Measurements from ENCODE around the gene SGPL1.
"Not testable (repeated sequence)": the region's sequence is repeated elsewhere in the genome, so short reads cannot be mapped to it uniquely, and the experiment has no call there.

SGPL1 gene

DNA sequence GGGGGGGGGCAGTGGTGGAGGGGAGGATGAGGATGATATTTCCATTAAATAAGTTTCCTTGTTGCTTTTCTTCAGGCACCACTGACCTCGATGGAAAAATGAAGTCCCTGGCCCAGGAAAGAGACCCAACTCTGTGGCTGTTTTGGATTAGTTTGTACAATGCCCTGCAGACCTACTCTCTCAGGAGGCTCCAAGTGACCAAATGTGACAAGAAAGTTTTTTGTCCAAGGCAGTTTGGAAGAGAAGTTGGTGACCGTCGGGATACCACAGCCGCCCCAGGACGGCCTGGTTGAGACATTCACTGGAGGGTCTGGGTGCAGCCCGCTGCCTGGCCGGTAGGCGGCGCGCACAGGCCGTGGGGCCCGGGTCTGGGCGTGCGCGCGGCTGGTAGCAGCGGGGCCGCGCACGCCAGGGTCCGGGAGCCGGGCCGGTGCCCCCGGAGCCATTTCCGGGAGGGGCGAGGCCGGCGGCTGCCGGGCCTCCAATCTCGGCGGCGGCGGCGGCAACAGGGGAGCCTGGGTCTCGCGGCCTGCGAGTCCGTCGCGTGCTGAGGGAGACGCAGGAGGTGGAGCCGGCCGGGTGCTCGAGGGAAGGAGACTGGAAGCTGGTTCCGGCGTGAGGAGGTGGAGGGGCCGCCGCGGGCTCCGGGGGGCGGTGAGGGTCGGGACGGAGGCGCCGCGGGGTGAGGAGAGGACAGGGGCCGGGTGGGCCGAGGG is at the start of gene SGPL1:
Gene SGPL1 (plus strand): TSS at position 445 of the 716 bp plus-strand sequence. CDS start 906 bp downstream, outside the sequence.
- DNase-seq (ENCODE audit: low read depth, low spot score), result no peak
- H3K27ac ChIP-seq, result peak within 1 kb of the TSS; percentile 93

DNA sequence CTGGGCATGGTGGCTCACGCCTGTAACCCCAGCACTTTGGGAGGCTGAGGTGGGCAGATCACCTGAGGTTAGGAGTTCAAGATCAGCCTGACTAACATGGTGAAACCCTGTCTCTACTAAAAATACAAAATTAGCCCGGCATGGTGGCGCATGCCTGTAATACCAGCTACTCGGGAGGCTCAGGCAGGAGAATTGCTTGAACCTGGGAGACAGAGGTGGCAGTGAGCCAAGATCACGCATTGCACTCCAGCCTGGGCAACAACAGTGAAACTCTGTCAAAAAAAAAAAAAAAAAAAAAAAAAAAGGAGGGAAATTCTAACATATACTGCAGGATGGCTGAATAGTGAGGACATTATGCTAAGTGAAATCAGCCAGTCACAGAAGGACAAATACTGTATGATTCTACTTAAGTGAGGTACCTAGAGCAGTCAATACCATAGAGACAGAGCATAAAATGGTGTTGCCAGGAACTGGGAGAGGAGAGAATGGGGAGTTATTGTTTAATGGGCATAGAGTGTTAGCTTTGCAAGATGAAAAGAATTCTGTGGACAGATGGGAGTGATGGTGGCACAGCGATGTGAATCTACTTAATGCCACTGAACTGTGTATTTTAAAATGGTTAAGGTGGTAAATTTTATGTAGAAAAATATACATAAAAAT is 47.6 kb upstream of the SGPL1 start:
- not testable (repeated sequence) for DNase-seq (ENCODE audit: low read depth, low spot score); H3K27ac ChIP-seq

DNA sequence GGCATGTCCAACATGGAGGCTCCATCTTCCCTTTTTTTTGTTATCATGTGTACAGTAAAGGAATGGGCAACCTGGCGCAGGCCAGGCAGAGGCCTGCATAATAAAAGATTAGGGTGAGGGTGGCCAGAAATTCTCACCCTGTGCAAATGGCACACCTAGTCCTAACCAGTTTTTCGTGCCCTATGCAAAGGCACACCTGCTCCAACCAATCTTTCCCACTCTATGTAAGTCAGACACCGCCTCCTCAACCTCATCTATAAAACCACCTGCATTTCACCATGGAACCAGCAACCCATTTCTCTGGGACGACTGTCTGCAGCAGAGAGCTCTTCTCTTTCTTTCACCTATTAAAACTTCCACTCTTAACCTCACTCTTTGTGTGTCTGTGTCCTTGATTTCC is 46.6 kb upstream of the SGPL1 start:
- no peak for DNase-seq (ENCODE audit: low read depth, low spot score)
- no peak overlapping the region for H3K27ac ChIP-seq

DNA sequence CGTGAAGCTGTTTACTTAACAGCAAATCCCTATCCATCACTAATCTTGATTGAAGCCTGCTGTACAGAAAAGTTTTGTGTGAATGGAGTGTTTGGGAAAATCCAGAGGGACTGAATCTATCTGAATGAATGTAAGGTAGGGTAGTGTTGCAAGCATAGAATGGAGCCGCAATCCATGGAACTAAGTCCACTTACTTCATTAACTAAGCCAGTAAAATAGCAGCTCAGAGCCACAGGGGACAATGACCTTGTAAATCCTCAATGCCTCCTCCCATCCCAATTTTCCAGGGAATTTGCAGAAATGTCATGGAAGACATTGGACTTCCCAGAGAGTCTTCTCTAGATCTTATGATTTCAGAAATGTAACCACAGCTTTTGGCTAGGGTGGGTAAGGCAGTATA is 45.7 kb upstream of the SGPL1 start:
- H3K27ac ChIP-seq, result no peak overlapping the region
- no peak for DNase-seq (ENCODE audit: low read depth, low spot score)

GRCh38 chr10:70770516-70770915 is 45.2 kb upstream of the SGPL1 start:
- not testable (repeated sequence) for H3K27ac ChIP-seq; DNase-seq (ENCODE audit: low read depth, low spot score)

DNA sequence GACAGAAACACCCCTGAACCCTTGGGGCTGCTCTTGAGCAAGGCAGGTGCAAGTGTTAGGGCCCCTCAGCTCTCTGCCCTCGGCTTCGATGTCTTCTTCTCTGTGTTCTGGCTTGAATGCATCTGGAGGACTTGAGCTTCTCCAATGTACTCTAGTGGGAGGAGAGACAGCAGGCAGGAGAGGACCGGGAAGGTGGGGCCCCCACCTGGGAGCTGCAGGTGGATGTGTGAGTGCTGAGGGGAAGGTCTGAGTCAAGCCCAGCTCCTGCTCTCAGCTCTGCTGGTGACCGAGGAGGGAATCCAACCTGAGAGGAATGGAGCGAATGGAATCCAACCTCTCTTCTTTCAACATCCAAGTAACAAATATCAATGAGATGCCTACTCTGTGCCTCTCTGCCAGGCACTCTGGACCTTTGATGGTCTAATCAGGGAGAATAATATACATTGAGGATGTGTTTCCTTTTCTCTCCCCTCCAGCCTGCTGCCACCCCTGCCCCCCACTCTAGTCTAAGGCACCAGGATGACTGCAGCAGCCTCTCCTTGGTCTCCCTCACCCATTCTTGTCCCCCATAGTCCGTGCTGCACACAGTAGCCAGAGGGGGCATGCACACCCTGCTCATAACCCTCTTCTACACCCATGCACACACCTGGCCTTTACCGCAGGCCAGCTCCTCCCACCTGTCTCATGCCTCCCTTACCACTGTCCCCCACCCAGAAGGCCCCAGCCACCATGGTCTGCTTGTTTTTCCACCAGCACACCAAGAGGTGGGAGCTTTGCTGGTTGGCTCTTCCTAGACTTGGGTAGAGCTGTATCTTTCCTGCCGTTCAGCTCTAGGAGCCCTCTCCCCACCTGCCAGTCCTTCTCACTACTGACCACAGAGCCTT is 44.2 kb upstream of the SGPL1 start:
- no peak overlapping the region for H3K27ac ChIP-seq

DNA sequence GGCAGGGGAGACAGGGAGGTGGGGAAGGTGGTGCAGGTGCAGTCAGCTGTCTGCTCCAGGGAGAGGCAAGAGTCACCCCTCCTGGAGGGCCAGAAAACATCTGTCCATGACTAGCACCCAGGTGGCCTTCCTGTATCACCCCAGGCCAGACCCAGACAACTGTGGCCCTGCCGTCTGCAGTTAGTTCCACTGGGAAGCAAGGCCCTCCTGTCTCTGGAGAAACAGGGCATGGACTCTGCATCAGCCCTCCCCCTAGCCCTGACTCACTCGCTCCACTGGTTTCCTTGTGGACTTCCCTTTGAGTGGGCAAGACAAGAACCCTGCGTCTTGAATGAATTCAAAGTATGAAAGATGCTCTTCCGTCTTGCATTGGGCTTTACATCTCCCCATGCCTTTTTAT is 43.1 kb upstream of the SGPL1 start:
- H3K27ac ChIP-seq, result no peak overlapping the region
- no peak for DNase-seq (ENCODE audit: low read depth, low spot score)

More for the DNA sequence above, 44.2 kb upstream of the SGPL1 start:
- no peak for DNase-seq (ENCODE audit: low read depth, low spot score)

DNA sequence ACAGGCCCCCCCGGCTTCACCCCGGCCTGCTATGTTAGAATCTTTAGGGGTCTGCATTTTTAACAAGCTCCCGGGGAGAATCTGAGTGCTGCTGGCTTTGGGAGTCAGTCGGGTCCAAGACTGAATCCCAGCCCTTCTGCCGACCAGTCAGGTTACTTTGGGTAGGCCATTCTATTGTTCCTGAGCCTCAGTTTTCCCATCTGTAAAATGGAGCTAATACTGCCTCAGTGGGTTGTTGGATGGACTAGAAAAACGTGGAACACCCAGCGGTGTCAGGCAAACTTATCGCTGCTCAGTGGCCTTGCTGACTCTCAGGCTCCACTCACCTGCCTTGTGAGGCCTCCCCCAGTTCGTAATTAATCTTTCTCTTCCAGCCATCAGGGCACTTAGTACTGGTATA is 42.3 kb upstream of the SGPL1 start:
- no peak overlapping the region for H3K27ac ChIP-seq
- DNase-seq (ENCODE audit: low read depth, low spot score), result no peak

DNA sequence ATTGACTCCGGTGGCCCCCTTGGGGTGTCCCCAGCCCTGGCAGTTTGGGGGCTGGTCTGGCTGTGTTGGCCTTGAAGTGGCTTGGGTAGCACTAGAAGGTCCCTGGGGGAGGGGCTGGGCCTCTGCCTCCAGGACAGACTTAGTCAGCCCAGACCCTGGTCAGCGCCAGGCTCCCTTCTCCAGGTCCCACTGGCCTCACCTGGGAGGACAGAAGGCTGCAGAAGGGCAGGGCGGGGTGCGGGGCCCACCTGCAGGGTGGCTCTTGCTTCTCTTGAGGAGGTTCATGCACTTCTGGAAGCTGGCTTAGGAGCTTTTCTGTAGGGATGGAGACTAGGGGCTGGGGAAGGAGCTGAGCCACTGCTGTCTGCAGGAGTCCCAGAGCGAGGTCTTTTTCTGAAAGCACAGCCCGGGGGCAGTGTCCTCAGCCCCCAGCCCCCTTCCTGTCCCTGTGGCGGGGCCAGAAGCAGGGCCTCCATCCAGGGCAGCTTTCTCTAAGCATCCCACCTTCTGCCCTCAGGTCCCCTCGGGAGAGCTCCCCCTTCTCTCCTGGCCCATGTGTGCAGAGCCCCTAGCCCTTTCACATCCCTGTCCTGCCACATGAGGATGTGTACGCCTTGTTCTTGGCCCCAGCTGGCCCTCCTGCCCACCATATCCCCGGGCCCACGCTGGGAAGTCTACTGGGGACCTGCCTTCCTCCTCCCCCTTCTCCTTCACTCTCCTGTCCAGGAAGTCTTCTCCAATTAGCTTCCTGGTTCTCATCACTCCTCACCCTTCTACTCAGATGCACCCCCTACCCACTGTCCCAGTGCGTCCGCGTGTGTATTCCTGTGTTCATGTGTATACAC is 41.6 kb upstream of the SGPL1 start:
- H3K27ac ChIP-seq, result no peak overlapping the region
- no peak for DNase-seq (ENCODE audit: low read depth, low spot score)

DNA sequence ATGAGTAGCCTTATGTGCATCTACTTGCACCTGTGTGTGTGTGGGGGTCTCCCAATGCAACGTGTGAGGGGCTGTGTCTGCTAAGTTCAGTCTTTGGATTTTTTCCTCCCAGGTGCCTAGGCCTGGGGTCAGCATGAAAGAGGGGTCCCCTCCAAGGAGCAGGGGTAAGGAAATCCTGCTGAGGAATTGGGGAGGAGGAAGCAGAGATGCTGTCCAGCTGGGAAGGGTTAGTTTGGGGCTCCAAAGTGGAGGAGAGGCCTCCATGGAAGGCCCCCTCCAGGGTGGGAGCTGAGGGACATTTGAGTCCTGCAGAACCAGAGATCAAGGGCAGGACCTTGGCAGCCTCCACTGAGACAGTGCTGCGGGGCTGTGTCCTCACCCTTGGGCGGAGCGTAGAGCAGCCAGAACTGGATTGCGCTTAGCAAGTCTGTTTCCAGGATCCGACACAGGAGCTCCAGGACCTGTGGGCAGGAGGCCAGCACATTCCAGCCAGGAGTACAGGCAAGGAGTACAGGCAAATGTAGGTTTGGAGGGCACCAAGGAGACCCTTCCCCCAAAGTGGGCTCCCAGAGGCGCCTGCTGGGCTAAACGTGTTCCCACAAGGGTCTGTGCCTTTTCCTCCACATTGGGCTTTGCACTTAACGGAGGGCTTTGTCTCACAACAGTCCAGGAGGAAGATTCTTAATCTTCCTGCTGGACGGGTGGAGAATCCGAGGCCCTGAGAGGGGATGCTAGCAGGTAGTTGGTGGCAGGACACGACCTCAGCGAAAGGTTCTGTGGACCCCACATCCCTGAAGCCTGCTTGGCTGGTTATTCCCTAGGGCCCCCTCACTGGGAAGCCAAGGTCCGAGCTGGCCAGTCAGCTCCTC is 40.7 kb upstream of the SGPL1 start:
- no peak for DNase-seq (ENCODE audit: low read depth, low spot score)
- no peak overlapping the region for H3K27ac ChIP-seq

DNA sequence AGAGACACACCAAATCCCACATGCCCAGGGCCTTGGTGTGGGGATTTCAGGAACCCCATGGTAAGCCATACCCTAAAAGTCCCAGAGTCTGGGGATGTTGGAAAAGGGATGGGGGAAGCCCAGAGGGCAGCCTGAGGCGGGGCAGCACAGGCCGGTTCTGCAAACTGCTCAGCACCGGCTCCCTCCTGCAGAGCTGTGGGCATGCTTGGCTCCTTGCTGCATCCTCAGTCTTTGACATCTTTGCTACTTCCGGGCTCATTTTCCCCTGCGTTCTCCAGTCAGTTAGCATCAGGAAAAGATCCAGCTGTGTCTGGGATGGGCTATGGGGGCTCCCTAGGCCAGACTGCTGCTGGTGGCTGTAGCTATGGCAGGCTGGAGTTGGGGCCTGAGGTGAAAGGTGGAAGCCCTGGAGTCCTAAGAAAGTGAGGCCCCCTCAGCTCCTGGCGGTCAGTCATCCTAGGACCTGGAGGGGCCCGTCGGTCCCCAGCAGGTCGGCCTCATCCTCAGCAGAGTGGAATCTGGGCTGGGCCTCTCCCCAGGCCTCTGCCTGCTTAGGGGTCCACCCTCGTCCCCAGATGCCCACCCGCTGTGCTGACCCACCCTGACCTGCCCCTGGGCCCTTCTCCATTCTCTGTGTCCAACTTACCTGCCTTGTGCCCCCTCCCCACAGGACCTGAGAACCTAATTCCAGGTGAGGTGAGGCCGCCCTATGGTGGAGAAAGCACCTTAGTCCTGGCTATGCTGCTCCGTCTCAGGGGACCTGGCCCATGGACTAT is 39.9 kb upstream of the SGPL1 start:
- no peak for DNase-seq (ENCODE audit: low read depth, low spot score)
- H3K27ac ChIP-seq, result no peak overlapping the region

GRCh38 chr10:70776455-70777005 is 39.2 kb upstream of the SGPL1 start:
- H3K27ac ChIP-seq, result no peak overlapping the region
- DNase-seq (ENCODE audit: low read depth, low spot score), result no peak

GRCh38 chr10:70777063-70777875 is 38.5 kb upstream of the SGPL1 start:
- no peak overlapping the region for H3K27ac ChIP-seq
- no peak for DNase-seq (ENCODE audit: low read depth, low spot score)

DNA sequence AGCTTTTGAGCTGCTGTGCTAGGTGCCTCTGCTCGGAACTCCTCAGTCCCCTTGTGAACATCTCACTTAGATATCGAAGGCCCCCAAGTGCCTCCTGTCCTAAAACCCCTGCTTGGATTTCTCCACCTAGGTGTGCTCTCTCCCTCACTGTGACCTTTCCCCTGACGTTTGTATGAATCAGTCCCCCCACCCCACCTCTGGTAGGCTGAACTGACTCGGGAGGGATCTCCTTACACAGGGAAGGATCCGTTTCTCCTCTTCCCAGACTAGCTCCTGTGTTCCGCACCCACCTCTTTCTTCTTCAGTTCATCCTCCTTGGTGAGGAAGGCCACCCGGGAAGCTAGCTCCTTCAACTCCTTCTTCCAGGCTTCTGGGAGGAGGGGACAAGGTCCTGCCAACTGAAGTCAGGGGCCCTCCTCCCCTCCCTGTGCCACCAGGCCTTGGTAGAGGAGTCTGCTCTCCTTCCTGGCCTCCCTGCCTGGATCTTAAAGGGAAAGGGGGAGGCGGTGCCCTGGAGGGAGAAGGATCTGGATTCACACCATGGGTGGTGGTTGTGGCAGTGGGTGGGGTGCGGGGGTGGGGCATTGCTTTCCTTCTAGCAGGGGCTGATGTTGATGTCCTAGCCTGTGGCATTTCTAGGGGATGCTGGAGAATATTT is 37.4 kb upstream of the SGPL1 start:
- no peak for DNase-seq (ENCODE audit: low read depth, low spot score)
- H3K27ac ChIP-seq, result no peak overlapping the region

DNA sequence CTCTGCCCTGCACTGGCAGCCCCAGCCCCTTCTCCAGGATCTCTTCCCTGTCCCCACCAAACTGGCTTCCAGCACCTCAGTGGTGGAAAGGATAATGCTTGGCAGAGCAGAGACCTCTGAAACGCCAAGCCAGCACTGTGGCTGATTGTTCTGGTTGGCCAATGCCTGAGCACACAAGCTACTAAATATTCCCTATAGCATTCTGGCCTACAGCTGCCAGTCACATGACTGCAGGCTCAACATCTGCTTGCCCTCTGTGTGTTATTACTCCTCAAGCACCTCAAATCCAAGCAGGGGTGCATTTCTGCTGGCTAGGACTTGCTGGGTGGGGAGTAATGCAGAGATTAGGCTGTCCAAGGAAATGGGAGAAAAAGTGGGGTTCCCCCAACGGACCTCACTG is 36.7 kb upstream of the SGPL1 start:
- no peak overlapping the region for H3K27ac ChIP-seq
- DNase-seq (ENCODE audit: low read depth, low spot score), result no peak

GRCh38 chr10:70779511-70780369 is 36.0 kb upstream of the SGPL1 start:
- H3K27ac ChIP-seq, result no peak overlapping the region
- no peak for DNase-seq (ENCODE audit: low read depth, low spot score)
